WTC11 (cell line): ENCODE data around the gene SLC38A6. TPM values are rescaled to one million over a fixed set of nuclear protein-coding genes. Genes with fewer than 3 reads are reported as not detected.

Experiments
- ATAC-seq: fragments of 200-7000 bp; cut with Tn5 transposase; 2 replicates; pipeline ENCODE4 v1.10.0; 2021; ENCODE audit warnings: mild to moderate bottlenecking, moderate library complexity
- CTCF ChIA-PET: fragments of 300-600 bp; sonication (Branson Sonifier 250); formaldehyde crosslinking; loops from one replicate; lab custom pipeline; 2021; ENCODE audit warnings: antibody characterized with exemption; lab: Charles Lee
- POLR2A ChIA-PET: fragments of 350-600 bp; sonication (Branson Sonifier 250); formaldehyde crosslinking; loops from one replicate; lab custom pipeline; 2021; ENCODE audit warnings: antibody characterized with exemption; lab: Charles Lee
- DNase-seq: peaks from one replicate; pipeline ENCODE4 v3.0.0; 2021; ENCODE audit warnings: low spot score
- H3K27ac Mint-ChIP-seq: 2 replicates; pipeline ENCODE4 v1.8.0; 2021; ENCODE audit warnings: mixed read lengths
- H3K27me3 Mint-ChIP-seq: 2 replicates; pipeline ENCODE4 v1.8.0; 2021; ENCODE audit warnings: low read depth, mild to moderate bottlenecking, moderate library complexity, mixed read lengths
- H3K36me3 Mint-ChIP-seq: 2 replicates; pipeline ENCODE4 v1.8.0; 2021; ENCODE audit warnings: mixed read lengths
- H3K4me1 Mint-ChIP-seq: 2 replicates; pipeline ENCODE4 v1.8.0; 2022; ENCODE audit warnings: mixed read lengths
- H3K4me3 Mint-ChIP-seq: 2 replicates; pipeline ENCODE4 v1.8.0; 2021; ENCODE audit warnings: mild to moderate bottlenecking, moderate library complexity, mixed read lengths
- H3K9me3 Mint-ChIP-seq: 2 replicates; pipeline ENCODE4 v1.8.0; 2021; ENCODE audit warnings: mixed read lengths
- ELF4 ChIP-seq: sonication (generic); formaldehyde crosslinking; IDR thresholded peaks from 2 replicates; pipeline ENCODE4 v1.8.1; 2022; ENCODE audit warnings: low read depth, mild to moderate bottlenecking, moderate library complexity, missing genetic modification reagents
- EMX1 ChIP-seq: fragments of 250-450 bp; sonication (Bioruptor Pico); IDR thresholded peaks from 2 replicates; pipeline ENCODE4 v1.8.0; 2021; ENCODE audit warnings: mild to moderate bottlenecking
- FOXP4 ChIP-seq: sonication (generic); formaldehyde crosslinking; IDR thresholded peaks from 2 replicates; pipeline ENCODE4 v1.8.0; 2022; ENCODE audit warnings: mild to moderate bottlenecking, missing genetic modification reagents
- MLX ChIP-seq: sonication (generic); formaldehyde crosslinking; IDR thresholded peaks from 2 replicates; pipeline ENCODE4 v1.8.1; 2023; ENCODE audit warnings: mild to moderate bottlenecking, missing genetic modification reagents, moderate library complexity
- MXD4 ChIP-seq: fragments of 250-450 bp; sonication (Bioruptor Pico); IDR thresholded peaks from 2 replicates; pipeline ENCODE4 v1.8.0; 2021; ENCODE audit warnings: mild to moderate bottlenecking, moderate library complexity, borderline replicate concordance
- NR3C1 ChIP-seq: sonication (generic); formaldehyde crosslinking; conservative IDR thresholded peaks from 2 replicates; pipeline ENCODE4 v1.8.1; 2023; ENCODE audit warnings: low read depth, mild to moderate bottlenecking, missing genetic modification reagents
- SMAD3 ChIP-seq: sonication (generic); formaldehyde crosslinking; IDR thresholded peaks from 2 replicates; pipeline ENCODE4 v1.8.0; 2022; ENCODE audit warnings: missing genetic modification reagents, mild to moderate bottlenecking, borderline replicate concordance
- USF2 ChIP-seq: sonication (generic); formaldehyde crosslinking; IDR thresholded peaks from 2 replicates; pipeline ENCODE4 v1.8.1; 2023; ENCODE audit warnings: mild to moderate bottlenecking, missing genetic modification reagents, moderate library complexity
- ZNF138 ChIP-seq: sonication (generic); formaldehyde crosslinking; conservative IDR thresholded peaks from 2 replicates; pipeline ENCODE4 v1.8.1; 2022; ENCODE audit warnings: mild to moderate bottlenecking, moderate library complexity, missing genetic modification reagents
- ZNF396 ChIP-seq: fragments of 250-450 bp; sonication (Bioruptor Pico); IDR thresholded peaks from 2 replicates; pipeline ENCODE4 v1.8.0; 2021; ENCODE audit warnings: mild to moderate bottlenecking, moderate library complexity, borderline replicate concordance
- ZNF416 ChIP-seq: fragments of 250-450 bp; sonication (Bioruptor Pico); IDR thresholded peaks from 2 replicates; pipeline ENCODE4 v1.9.0; 2021; ENCODE audit warnings: mild to moderate bottlenecking, inconsistent platforms
- ZNF423 ChIP-seq: fragments of 250-450 bp; sonication (Bioruptor Pico); IDR thresholded peaks from 2 replicates; pipeline ENCODE4 v2.1.2; 2022; ENCODE audit warnings: mild to moderate bottlenecking, moderate library complexity
- total RNA-seq: library from RNA; stranded (reverse); gene quantifications from 3 replicates; pipeline ENCODE4 v1.2.3, GENCODE V29; 2021
- TF ChIP-seq, protein P1 (sequence below): sonication (generic); formaldehyde crosslinking; IDR thresholded peaks from 2 replicates; pipeline ENCODE4 v1.8.0; 2022; ENCODE audit warnings: missing genetic modification reagents
- TF ChIP-seq, protein P2 (sequence below): sonication (generic); formaldehyde crosslinking; IDR thresholded peaks from 2 replicates; pipeline ENCODE4 v1.8.0; 2022; ENCODE audit warnings: mild to moderate bottlenecking, missing genetic modification reagents
- TF ChIP-seq, protein P3 (sequence below): sonication (generic); formaldehyde crosslinking; IDR thresholded peaks from 2 replicates; pipeline ENCODE4 v1.8.1; 2023; ENCODE audit warnings: mild to moderate bottlenecking, missing genetic modification reagents
- TF ChIP-seq, protein P4 (sequence below): sonication (generic); formaldehyde crosslinking; conservative IDR thresholded peaks from 2 replicates; pipeline ENCODE4 v1.8.1; 2022; ENCODE audit warnings: mild to moderate bottlenecking, missing genetic modification reagents
- TF ChIP-seq, protein P5 (sequence below): sonication (generic); formaldehyde crosslinking; IDR thresholded peaks from 2 replicates; pipeline ENCODE4 v1.8.0; 2022; ENCODE audit warnings: mild to moderate bottlenecking, missing genetic modification reagents
- TF ChIP-seq, protein P6 (sequence below): fragments of 200-600 bp; IDR thresholded peaks from 2 replicates; pipeline ENCODE4 v1.8.0; 2022; ENCODE audit warnings: antibody characterized with exemption

Gene SLC38A6
- total RNA-seq, 1 experiment from 2014 or later: 8.7 TPM

GRCh38 chr14:60973070-60973469 is 8.0 kb upstream of the SLC38A6 start (continued):
- TF ChIP-seq, protein P1, sequence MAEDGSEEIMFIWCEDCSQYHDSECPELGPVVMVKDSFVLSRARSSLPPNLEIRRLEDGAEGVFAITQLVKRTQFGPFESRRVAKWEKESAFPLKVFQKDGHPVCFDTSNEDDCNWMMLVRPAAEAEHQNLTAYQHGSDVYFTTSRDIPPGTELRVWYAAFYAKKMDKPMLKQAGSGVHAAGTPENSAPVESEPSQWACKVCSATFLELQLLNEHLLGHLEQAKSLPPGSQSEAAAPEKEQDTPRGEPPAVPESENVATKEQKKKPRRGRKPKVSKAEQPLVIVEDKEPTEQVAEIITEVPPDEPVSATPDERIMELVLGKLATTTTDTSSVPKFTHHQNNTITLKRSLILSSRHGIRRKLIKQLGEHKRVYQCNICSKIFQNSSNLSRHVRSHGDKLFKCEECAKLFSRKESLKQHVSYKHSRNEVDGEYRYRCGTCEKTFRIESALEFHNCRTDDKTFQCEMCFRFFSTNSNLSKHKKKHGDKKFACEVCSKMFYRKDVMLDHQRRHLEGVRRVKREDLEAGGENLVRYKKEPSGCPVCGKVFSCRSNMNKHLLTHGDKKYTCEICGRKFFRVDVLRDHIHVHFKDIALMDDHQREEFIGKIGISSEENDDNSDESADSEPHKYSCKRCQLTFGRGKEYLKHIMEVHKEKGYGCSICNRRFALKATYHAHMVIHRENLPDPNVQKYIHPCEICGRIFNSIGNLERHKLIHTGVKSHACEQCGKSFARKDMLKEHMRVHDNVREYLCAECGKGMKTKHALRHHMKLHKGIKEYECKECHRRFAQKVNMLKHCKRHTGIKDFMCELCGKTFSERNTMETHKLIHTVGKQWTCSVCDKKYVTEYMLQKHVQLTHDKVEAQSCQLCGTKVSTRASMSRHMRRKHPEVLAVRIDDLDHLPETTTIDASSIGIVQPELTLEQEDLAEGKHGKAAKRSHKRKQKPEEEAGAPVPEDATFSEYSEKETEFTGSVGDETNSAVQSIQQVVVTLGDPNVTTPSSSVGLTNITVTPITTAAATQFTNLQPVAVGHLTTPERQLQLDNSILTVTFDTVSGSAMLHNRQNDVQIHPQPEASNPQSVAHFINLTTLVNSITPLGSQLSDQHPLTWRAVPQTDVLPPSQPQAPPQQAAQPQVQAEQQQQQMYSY (CRISPR knock-in tag): no peak
- TF ChIP-seq, protein P2, sequence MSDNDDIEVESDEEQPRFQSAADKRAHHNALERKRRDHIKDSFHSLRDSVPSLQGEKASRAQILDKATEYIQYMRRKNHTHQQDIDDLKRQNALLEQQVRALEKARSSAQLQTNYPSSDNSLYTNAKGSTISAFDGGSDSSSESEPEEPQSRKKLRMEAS (CRISPR knock-in tag): no peak
- TF ChIP-seq MLX (CRISPR knock-in tag) (no peak), ZNF396 (CRISPR knock-in tag) (no peak), MXD4 (CRISPR knock-in tag) (no peak), SMAD3 (CRISPR knock-in tag) (no peak), USF2 (CRISPR knock-in tag) (no peak)

GRCh38 chr14:60974090-60974651 is 6.9 kb upstream of the SLC38A6 start:
- H3K9me3 Mint-ChIP-seq: no peaks in the 10 kb centered on the region
- peaks cover 24% of the 10 kb centered on the region for H3K36me3 Mint-ChIP-seq
- no peaks in the 10 kb centered on the region for H3K27me3 Mint-ChIP-seq
- DNase-seq (no peak), ATAC-seq (no peak)
- ChIA-PET POLR2A (no interaction called here), CTCF (no interaction called here)
- H3K4me1 Mint-ChIP-seq: no peaks in the 10 kb centered on the region; the same call in 1 of the 2 replicates
- H3K4me3 Mint-ChIP-seq: no peak overlapping the region
- H3K27ac Mint-ChIP-seq: peak overlapping the region; percentile 63; the same call in 1 of the 2 replicates
- TF ChIP-seq, protein P3, sequence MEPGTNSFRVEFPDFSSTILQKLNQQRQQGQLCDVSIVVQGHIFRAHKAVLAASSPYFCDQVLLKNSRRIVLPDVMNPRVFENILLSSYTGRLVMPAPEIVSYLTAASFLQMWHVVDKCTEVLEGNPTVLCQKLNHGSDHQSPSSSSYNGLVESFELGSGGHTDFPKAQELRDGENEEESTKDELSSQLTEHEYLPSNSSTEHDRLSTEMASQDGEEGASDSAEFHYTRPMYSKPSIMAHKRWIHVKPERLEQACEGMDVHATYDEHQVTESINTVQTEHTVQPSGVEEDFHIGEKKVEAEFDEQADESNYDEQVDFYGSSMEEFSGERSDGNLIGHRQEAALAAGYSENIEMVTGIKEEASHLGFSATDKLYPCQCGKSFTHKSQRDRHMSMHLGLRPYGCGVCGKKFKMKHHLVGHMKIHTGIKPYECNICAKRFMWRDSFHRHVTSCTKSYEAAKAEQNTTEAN: no peak

- CTCF ChIA-PET: no interaction called here
- Mint-ChIP-seq H3K36me3 (peaks cover 28% of the 10 kb centered on the region), H3K4me1 (peaks cover 12% of the 10 kb centered on the region), H3K9me3 (no peaks in the 10 kb centered on the region), H3K27me3 (no peaks in the 10 kb centered on the region), H3K27ac (peak overlapping the region; percentile 41), H3K4me3 (no peak overlapping the region)
- POLR2A ChIA-PET: interaction anchor here (0.6 kb wide), 1 partner anchor 64 kb away, joined by 5 read pairs; no protein-coding TSS in a partner anchor
- ATAC-seq (no peak), DNase-seq (no peak)
- TF ChIP-seq, protein P4, sequence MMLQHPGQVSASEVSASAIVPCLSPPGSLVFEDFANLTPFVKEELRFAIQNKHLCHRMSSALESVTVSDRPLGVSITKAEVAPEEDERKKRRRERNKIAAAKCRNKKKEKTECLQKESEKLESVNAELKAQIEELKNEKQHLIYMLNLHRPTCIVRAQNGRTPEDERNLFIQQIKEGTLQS (CRISPR knock-in tag): no peak
- TF ChIP-seq ZNF416 (CRISPR knock-in tag) (no peak), SMAD3 (CRISPR knock-in tag) (no peak), NR3C1 (CRISPR knock-in tag) (no peak), ZNF138 (CRISPR knock-in tag) (no peak), ELF4 (CRISPR knock-in tag) (no peak), FOXP4 (CRISPR knock-in tag) (no peak), ZNF423 (CRISPR knock-in tag) (no peak), EMX1 (CRISPR knock-in tag) (no peak)
- TF ChIP-seq, protein P5, sequence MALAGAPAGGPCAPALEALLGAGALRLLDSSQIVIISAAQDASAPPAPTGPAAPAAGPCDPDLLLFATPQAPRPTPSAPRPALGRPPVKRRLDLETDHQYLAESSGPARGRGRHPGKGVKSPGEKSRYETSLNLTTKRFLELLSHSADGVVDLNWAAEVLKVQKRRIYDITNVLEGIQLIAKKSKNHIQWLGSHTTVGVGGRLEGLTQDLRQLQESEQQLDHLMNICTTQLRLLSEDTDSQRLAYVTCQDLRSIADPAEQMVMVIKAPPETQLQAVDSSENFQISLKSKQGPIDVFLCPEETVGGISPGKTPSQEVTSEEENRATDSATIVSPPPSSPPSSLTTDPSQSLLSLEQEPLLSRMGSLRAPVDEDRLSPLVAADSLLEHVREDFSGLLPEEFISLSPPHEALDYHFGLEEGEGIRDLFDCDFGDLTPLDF (CRISPR knock-in tag): no peak
- TF ChIP-seq, protein P6, sequence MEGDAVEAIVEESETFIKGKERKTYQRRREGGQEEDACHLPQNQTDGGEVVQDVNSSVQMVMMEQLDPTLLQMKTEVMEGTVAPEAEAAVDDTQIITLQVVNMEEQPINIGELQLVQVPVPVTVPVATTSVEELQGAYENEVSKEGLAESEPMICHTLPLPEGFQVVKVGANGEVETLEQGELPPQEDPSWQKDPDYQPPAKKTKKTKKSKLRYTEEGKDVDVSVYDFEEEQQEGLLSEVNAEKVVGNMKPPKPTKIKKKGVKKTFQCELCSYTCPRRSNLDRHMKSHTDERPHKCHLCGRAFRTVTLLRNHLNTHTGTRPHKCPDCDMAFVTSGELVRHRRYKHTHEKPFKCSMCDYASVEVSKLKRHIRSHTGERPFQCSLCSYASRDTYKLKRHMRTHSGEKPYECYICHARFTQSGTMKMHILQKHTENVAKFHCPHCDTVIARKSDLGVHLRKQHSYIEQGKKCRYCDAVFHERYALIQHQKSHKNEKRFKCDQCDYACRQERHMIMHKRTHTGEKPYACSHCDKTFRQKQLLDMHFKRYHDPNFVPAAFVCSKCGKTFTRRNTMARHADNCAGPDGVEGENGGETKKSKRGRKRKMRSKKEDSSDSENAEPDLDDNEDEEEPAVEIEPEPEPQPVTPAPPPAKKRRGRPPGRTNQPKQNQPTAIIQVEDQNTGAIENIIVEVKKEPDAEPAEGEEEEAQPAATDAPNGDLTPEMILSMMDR: no peak
Observed at GRCh38 chr14:60975551-60975950, 5.5 kb upstream of the SLC38A6 start.
